Endodermal cell (in vitro differentiated cells): Measurements from ENCODE around the gene SPAG8. TPM values are rescaled to one million over a fixed set of nuclear protein-coding genes. Genes with fewer than 3 reads are reported as not detected.

Experiments used
- DNase-seq: peaks from one replicate; pipeline ENCODE4 v3.0.0-alpha.2; 2017
- H3K27ac ChIP-seq: 2 replicates; pipeline ENCODE4 v1.5.1; 2013; ENCODE audit warnings: mild to moderate bottlenecking, low read depth, low read length, moderate library complexity
- H3K27me3 ChIP-seq: 2 replicates; pipeline ENCODE4 v1.6.1; 2013; ENCODE audit warnings: mild to moderate bottlenecking, low read length, moderate library complexity; ENCODE audit not compliant: insufficient read depth, control insufficient read depth, poor library complexity, severe bottlenecking
- H3K36me3 ChIP-seq: 2 replicates; pipeline ENCODE4 v1.7.0; 2013; ENCODE audit warnings: mild to moderate bottlenecking, low read length, moderate library complexity; ENCODE audit not compliant: control insufficient read depth, insufficient read depth
- H3K4me1 ChIP-seq: one replicate; pipeline ENCODE4 v1.7.0; 2013; ENCODE audit warnings: low read length; ENCODE audit not compliant: control insufficient read depth, insufficient read depth
- H3K4me3 ChIP-seq: 2 replicates; pipeline ENCODE4 v1.5.1; 2013; ENCODE audit warnings: mild to moderate bottlenecking, low read length, moderate library complexity
- H3K9ac ChIP-seq: 2 replicates; pipeline ENCODE4 v1.6.1; 2013; ENCODE audit warnings: mild to moderate bottlenecking, low read length, moderate library complexity; ENCODE audit not compliant: poor library complexity, severe bottlenecking; ENCODE audit errors: extremely low read depth
- H3K9me3 ChIP-seq: 2 replicates; pipeline ENCODE4 v1.6.1; 2013; ENCODE audit warnings: mild to moderate bottlenecking, low read length, moderate library complexity; ENCODE audit not compliant: control insufficient read depth
- H3K27ac Mint-ChIP-seq: 2 replicates; pipeline ENCODE4 v1.8.0; 2020; ENCODE audit warnings: mixed read lengths
- H3K27me3 Mint-ChIP-seq: 2 replicates; pipeline ENCODE4 v1.8.0; 2021; ENCODE audit warnings: mild to moderate bottlenecking, mixed read lengths; ENCODE audit not compliant: insufficient read depth
- H3K36me3 Mint-ChIP-seq: 2 replicates; pipeline ENCODE4 v1.8.0; 2020; ENCODE audit warnings: low read depth, mixed read lengths
- H3K4me1 Mint-ChIP-seq: 2 replicates; pipeline ENCODE4 v1.8.0; 2020; ENCODE audit warnings: mixed read lengths
- H3K4me3 Mint-ChIP-seq: 2 replicates; pipeline ENCODE4 v1.8.0; 2020; ENCODE audit warnings: mild to moderate bottlenecking, moderate library complexity, mixed read lengths
- H3K9me3 Mint-ChIP-seq: 2 replicates; pipeline ENCODE4 v1.8.0; 2020; ENCODE audit warnings: mild to moderate bottlenecking, mixed read lengths
- CTCF ChIP-seq: fragments of 200-600 bp; sonication (generic); conservative IDR thresholded peaks from 2 replicates; pipeline ENCODE4 v1.5.0; 2021; ENCODE audit warnings: antibody characterized with exemption, mild to moderate bottlenecking
- WGBS, 2 experiments: methylation state at CpG; one replicate each; pipeline versions ENCODE4 v1.1.5 to v1.1.7; 2013; ENCODE audit warnings: missing lambda C conversion rate in 2 of 2, mixed read lengths in 1 of 2; ENCODE audit not compliant: insufficient coverage in 1 of 2, insufficient read length in 1 of 2; 5-methylcytosine and 5-hydroxymethylcytosine counted together
- total RNA-seq, 2 donors: library from RNA; stranded (reverse); fragmentation: NEBNext Ultra II Directional in 1 of 2; extraction: Animal tissue kit (Norgen Biotek cat#: 25700) in 1 of 2; gene quantifications; 2 replicates in 1 of 2; 3 replicates in 1 of 2; pipeline ENCODE4 v1.2.1, GENCODE V29; 2021

SPAG8 gene
- total RNA-seq, 2 donors from 2014 or later, result 1.2 to 1.4 TPM

GRCh38 chr9:35841645-35841900 is 29.5 kb upstream of the SPAG8 start:
- H3K4me3 ChIP-seq, result no peak overlapping the region
- H3K4me3 Mint-ChIP-seq, result no peak overlapping the region
- no peak overlapping the region for H3K27ac Mint-ChIP-seq
- H3K27me3 Mint-ChIP-seq, result peaks cover 31% of the 10 kb centered on the region
- no peak overlapping the region for H3K9ac ChIP-seq
- H3K36me3 ChIP-seq, result no peaks in the 10 kb centered on the region
- peaks cover 16% of the 10 kb centered on the region for H3K27me3 ChIP-seq
- H3K4me1 Mint-ChIP-seq, result peaks cover 21% of the 10 kb centered on the region
- no peaks in the 10 kb centered on the region for H3K9me3 Mint-ChIP-seq
- H3K9me3 ChIP-seq, result no peaks in the 10 kb centered on the region
- H3K4me1 ChIP-seq, result no peaks in the 10 kb centered on the region
- H3K36me3 Mint-ChIP-seq, result no peaks in the 10 kb centered on the region
- no peak for TF ChIP-seq CTCF
- 92 to 100% methylated on average over 1 to 5 of the region's 5 CpGs for WGBS, 2 experiments
- no peak overlapping the region for H3K27ac ChIP-seq
- no peak for DNase-seq

GRCh38 chr9:35840881-35841644 is 29.0 kb upstream of the SPAG8 start:
- no peak overlapping the region for H3K27ac ChIP-seq
- WGBS, 2 experiments, result 91 to 93% methylated on average over 9 to 15 of the region's 15 CpGs
- Mint-ChIP-seq H3K27ac (no peak overlapping the region), H3K27me3 (peaks cover 27% of the 10 kb centered on the region), H3K4me3 (no peak overlapping the region), H3K4me1 (peaks cover 21% of the 10 kb centered on the region), H3K9me3 (no peaks in the 10 kb centered on the region), H3K36me3 (no peaks in the 10 kb centered on the region)
- H3K36me3 ChIP-seq, result no peaks in the 10 kb centered on the region
- no peaks in the 10 kb centered on the region for H3K4me1 ChIP-seq
- H3K4me3 ChIP-seq, result no peak overlapping the region
- H3K27me3 ChIP-seq, result peaks cover 11% of the 10 kb centered on the region
- peak; percentile 55 for DNase-seq
- no peak overlapping the region for H3K9ac ChIP-seq
- H3K9me3 ChIP-seq, result no peaks in the 10 kb centered on the region
- no peak for TF ChIP-seq CTCF

GRCh38 chr9:35839926-35840325 is 27.9 kb upstream of the SPAG8 start:
- Mint-ChIP-seq H3K27ac (no peak overlapping the region), H3K36me3 (no peaks in the 10 kb centered on the region), H3K4me1 (peaks cover 13% of the 10 kb centered on the region), H3K9me3 (no peaks in the 10 kb centered on the region), H3K4me3 (no peak overlapping the region), H3K27me3 (peaks cover 19% of the 10 kb centered on the region)
- no peak overlapping the region for H3K4me3 ChIP-seq
- no peak overlapping the region for H3K27ac ChIP-seq
- 91 to 94% methylated on average over 5 of the region's 5 CpGs for WGBS, 2 experiments
- DNase-seq, result no peak
- no peak for TF ChIP-seq CTCF
- H3K9me3 ChIP-seq, result no peaks in the 10 kb centered on the region
- no peaks in the 10 kb centered on the region for H3K4me1 ChIP-seq
- H3K9ac ChIP-seq, result no peak overlapping the region
- no peaks in the 10 kb centered on the region for H3K27me3 ChIP-seq
- no peaks in the 10 kb centered on the region for H3K36me3 ChIP-seq
